T-helper 2 cell (primary cell): ENCODE data around the gene MYO15B.

Experiments used
- DNase-seq, 5 experiments: peaks; one replicate each; pipeline versions ENCODE4 v3.0.0 to v3.0.0-alpha.2; 2012 to 2022

MYO15B gene

DNA sequence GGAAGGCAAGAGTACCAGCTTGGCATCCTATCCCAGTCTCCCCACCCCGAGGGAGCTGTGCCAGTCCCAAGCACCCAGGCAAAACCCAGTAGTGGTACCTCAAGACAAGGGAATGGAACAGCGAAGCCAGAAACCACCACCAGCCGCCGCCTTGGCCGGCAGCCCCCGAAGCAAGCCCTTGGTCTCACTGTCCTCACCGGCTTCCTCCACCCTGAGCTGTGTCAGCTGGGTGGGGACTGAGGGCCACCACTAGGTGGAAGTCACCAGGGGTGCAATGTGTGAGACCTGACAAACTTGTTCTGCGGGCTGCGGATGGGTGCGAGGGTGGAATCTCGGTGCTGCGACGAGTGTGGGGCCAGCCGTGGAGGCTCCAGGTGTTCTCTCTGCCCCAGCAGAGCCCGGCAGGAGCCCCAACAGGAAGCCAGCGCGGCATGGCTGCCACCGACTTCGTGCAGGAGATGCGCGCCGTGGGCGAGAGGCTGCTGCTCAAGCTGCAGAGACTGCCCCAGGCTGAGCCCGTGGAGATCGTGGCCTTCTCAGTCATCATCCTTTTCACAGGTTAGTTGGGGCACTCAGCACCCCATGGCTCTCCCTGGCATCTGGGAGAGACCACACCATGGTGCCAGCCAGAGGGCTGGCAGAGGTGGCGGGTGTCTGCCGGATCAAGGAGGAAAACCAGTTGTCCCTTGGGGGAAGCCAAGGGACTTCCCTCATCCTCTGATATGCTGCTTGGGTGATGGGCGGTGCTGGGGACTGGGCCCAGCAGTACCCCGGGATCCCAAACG lies 52.4 kb downstream of the MYO15B start:
- DNase-seq: no peak

DNA sequence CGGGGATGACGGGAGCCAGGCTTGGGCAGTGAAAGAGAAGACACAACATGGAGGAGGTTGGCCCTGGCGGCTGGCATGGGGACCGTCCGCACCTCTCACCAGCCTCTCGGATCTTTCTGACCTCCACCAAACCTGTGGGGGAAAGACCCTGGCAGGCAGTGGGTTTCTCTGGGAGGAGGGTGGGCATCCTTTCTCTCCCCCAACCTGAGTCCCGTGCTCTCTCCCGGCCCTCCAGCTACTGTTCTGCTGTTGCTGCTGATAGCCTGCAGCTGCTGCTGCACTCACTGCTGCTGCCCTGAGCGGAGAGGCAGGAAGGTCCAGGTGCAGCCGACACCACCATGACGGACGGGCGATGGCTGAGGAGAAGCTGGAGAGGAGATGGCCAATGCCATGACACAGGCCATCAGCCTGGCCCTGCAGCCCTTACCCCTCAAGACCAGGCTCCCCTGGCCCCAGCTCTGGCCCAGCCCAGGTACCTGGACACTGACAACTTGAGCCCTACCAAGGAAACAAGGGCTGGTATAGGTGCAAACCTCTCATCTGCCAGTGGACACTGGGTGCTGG lies 53.0 kb downstream of the MYO15B start:
- no peak for DNase-seq

DNA sequence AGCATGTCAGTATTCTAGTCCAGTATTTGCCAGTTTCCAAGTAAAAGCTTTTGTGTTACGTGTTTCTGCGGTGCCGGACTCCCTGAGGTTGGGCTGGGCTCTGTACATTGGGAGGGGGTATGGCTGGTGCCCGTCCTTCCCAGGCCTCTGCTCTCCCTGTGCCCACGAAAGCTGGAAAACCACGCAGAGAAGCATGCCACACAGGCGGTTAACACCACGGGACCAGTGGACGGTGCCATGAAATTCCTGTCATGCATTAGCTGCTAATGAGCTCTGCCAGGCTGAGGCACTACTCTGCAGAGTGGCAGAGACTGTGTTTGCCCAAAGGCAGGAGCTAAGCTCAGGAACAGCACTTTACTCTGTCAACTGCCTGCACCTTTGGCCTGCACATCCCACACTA lies 53.7 kb downstream of the MYO15B start:
- no peak for DNase-seq

DNA sequence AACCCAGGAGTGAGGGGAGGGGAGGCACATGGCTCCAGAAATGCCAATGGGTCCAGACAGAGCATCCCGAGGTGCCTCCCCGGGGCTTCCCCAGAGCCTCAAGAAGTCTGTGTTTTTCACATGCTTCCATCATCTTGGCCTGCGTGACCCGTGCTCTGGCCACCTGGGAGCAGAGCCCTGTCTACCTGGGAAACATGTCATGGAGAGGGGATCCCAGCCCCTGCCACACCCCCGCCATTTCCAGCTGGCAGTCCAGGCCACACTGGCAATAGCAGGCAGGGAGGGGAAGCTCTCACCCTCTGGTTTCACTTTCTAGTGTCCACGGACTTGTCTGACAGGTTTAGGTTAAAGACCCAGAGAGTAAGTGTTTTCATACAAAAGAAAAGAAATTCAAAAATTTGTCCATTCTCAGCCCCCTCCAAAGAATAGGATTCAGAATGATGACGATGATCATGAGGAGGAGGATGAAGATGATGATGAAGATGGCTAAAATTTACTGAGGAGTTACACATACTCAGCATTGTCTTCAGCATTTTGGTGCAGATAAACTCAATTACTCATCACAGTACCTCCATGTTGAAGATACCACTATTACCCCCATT lies 54.7 kb downstream of the MYO15B start:
- DNase-seq: no peak

DNA sequence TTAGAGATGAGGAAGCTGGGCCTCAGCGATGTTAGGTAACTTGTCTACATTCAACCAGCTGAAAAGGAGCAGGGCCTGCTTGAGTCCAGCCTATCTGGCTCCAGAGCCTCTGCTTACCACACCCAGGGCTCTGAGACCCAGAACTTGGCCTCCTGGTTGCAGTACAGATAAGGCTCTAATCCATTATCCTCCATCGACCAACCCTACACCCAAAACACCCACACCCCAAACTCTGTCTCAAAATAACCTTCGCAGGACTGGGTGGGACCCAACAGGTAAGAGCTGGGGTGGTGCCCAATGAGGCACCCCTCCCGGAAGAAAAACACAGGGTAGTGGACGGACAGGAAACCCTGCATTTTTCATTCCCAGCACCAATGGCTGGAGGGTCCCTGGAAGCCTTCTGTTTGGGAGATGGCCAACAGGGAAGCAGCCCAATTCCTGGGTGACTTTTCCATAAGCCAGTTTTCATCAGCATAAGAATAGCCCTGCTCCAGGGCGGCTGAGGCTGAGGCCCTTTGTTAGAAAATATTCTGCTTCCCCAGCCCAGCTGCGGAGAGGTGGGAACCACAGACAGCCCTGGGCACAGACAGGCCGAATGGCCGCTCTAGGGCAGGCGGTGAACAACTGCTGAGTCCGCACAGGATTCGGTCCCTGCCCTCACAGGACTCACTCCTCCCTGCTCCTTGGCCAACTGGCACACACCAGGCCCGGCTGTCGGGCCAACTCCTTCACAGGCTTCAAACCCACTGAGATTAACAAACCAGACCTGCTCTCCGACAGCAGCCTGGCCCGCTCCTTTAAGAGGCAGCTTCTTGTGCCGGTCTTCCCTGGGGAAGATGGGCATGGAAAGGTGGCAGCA lies 55.4 kb downstream of the MYO15B start:
- DNase-seq: no peak

DNA sequence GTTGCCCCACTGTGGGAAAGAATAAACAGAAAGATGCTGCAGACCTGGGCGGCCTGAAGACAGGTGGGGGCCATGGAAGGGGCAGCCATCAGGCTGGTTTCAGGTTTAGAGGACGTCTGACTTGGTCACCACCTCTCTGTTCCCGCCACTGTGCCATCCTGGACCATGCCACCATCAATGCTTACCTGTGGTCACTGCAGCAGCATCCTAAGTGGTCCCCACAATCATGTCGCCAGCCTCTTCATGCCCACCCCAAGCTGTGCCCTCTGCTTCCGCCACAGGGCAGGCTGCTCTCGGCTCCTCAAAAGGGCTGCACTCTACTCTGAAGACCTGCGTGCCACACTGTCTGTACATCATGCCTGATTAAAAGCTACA lies 56.0 kb downstream of the MYO15B start:
- no peak for DNase-seq

DNA sequence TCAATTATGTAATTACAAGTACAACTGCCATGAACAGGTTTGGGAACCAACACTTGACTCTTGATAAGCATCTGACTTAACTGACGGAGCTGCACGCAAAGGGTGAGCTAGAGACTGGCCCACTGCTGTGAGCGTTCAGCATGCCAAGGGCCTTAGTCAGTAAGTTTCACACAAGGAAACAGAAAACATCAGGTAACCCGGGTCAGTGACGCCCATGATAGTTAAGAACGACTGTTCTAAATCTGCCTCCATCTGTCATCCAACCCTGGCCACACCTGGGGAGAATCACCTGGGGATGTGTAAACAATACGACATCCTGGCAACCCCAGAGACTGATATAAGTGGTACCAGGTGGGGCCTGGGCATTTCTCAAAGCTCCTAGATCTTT lies 57.9 kb downstream of the MYO15B start:
- no peak for DNase-seq

DNA sequence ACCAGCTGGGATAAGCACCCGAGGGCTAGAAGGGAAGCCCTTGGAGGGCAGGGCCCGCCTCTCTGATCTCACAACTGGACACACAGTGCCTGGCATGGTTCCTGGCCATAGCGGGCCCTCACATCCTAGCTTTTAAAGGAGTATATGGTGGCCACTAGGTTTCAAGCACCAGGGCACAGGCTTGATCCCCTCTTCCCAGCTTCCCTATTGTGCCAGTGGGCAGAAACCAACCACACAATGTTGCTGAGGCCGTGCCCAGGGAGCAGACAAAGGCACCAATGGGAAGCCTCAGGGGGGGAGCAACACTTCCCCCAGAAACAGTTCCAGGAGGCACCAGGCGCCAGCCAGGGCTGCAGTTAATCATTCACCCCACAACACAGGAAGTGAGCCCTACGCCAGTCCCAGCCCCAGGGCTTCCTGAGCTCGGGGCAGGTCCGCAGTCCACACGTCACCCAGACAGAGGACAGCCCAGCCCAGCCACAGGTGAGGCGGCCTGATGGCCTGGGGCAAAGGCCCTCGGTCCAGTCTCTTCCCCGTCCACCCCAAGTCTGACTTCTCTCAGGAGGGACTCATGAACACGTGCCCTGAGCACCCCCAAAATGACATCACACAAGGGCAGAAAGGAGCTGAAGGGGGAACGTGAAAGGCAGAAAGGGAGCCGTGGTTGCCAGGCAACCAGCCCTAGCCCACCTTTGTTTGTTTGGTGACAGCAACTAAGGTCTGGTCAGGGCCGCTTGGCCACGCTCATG lies 58.5 kb downstream of the MYO15B start:
- DNase-seq: no peak

DNA sequence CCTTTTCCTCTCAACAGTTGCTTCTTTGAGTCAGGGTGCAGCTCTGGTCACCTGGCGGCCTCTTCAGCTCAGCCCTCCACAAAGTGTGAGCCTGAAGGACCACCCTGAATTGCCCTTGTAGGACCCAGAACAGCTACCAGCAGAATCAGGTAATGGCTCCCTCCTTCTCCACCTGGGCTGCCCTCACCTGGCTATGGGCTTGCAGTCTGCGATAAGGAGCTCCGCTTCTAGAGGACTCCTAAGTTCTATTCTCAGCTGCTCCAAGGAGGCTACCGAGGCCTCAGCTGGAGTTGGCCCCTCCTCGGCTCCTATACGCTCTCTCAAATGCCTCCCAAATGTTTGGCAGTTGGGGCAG lies 59.0 kb downstream of the MYO15B start:
- no peak for DNase-seq

DNA sequence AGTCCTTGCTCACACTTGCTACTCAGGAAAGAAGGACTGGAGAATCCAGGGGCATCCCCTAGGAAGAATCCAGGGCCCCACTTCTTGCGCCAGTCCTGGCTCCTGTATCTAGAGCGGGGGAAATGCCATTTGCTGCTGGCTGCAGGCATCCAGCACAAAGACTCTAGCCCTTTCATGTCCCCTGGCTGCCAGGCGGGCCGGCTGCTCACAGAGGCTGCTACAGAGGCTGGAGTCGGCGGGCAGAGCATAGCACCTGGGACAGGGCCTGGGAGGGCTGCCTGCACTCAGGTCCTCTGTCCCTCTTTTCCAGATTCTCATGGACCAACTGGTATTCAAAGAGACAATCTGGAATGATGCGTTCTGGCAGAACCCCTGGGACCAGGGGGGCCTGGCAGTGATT lies 59.5 kb downstream of the MYO15B start:
- DNase-seq: no peak

DNA sequence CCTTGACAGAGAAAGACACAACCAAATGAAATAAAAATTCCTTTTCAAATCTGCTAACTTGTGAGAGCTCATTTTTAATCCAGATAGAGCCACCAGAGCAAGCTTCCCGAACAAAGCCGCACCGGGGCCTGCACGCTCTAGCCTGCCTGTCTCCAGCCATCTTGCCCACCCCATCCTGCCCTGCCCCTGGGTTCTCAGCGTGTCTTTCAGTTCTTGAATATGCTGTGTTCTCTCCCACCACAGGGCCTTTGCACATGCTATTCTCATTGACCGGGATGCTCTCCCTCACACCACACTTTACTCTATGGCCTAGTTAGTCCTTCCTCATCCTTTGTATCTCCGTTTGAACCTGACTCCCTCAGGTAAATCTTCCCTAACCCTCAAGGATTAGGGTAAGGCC lies 60.3 kb downstream of the MYO15B start:
- DNase-seq: no peak

DNA sequence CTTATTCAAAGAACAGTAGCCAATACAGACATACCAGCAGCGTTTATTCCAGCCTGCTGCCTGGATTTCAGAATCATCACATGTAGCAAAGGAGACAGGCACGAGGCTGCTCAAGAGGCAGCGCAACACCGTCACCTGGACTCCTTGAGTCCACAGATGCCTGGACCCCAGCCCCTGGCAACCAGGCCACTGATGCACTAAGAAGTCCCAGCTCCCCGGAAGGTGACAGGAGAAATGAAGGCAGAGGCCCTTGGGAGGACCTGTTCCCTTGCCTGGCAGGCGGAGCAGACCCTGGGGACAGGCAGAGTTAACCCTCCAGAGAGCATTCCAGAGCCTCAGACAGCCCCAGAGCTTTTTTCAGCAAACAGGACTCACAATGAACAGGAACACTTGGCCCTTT lies 62.1 kb downstream of the MYO15B start:
- no peak for DNase-seq

DNA sequence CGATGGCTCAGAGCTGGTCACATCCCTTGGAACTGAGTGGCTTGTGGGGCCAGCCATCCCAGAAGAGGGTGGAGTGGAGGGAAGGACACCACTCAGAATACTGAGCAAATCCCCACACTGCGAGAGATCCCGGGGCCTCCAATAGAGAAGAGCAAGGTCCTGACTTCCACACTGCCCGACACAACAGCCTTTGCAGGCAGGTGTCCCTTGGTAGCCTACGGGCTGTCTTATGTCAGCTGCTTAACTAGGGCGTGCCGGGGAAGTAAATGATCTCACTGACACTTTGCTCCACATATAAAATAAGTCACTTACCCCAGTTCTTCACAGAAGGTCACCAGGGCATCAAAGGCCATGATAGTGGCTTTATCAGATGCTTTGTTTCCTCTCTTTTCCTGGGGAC lies 63.3 kb downstream of the MYO15B start:
- DNase-seq: no peak

DNA sequence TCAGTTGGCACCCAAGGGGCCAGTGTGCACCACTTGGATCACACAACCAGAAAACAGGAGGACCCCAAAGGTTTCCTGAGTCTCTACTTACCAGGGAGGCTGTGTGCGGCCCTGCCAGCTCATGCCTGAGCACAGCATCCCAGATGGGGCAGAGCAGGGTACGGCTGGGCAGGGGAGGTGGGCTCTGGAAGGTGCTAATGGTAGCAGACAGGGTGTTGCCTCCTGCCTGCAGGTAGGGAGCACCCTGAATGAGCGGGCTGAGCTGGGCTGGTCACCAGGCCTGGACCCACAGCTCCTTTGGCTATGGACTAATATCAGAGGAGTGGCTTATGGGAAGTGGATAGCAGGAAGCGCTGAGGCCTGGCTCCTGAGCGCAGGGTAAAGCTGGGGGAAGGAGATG lies 64.7 kb downstream of the MYO15B start:
- no peak for DNase-seq

DNA sequence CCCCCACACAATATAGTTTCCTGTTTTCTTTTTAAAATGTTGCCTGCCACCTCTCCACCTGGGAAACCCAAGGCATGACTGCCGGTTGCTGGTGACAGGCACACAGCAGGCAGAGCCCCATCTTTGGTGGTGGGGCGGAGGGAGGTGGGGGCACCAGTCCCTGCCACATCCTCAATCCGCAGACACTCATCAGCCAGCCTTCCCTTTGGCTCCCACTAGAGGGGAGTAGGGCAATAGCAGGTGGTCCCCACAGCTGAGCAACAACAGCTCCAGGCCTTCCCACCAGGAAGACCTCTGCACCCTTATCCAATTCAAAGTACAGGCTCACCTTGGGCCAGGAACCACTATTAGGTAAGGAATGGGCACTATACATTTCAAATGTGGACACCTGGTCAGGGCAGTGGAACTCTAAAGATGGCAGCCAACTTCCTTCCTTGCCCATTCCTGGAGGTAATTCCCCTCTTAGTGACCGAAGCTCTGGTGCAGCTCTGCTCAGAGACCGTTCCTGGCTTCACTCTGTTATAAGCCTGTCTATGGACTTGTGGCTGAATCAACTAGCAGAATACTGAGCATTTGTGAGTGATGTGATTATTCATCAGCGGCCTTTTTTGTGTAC lies 65.4 kb downstream of the MYO15B start:
- peak in 1 of 5 experiments; percentile 17 for DNase-seq

DNA sequence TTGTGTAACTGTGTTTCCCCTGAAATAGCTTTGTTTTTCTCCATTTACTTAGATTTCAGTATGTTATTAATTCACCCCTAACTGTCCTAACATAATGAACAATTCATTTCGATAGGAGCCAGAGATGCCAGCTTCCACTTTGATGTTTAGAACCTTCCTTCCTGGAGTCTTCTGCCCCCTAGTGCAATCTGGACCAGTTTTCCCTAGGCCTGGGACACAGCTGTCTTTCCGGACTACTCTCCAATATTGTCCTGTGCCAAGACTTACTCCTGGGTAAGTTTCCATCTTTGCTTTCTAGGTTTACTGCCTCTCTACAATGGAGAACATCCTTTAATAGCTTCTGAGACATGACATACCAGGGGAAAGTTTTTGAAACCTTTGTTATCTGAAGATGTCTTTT lies 66.6 kb downstream of the MYO15B start:
- no peak for DNase-seq

DNA sequence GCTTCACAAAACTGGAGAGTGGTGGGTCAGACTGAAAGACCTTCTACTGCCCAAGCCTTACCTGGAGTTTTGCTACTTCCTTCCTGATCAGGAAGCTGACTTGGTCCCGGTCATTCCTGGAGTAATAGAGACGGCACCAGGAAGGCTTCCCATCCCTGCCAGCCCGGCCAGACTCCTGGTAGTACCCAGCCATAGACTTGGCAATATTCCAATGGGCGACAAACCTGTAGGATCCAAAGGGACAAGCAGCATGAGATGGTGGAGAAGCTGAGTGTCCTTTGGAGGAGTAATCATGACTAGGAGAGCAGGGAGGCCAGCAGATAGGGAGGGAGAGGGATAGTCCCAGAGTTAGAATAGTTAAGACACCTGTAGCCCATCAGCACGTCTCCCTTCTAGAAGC lies 70.6 kb downstream of the MYO15B start:
- DNase-seq: no peak

DNA sequence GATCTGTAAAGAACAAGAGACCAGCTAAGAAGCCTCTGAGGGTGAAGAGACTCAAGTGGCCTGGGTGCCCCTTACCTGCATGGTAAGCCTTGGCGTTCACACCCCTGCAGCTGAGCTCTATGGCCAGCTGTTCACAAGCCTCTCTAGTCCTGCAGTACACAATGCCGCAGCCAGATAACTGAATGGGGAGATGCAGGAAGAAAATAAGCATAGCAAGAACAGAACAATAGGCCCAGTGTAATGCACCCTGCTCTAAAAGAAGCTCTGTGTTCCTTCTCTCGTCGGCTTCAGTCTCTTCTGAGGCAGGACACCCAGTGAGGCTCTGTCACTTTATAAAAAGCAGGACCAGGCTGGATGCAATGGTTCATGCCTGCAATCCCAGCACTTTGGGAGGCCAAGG lies 73.9 kb downstream of the MYO15B start:
- DNase-seq: no peak

DNA sequence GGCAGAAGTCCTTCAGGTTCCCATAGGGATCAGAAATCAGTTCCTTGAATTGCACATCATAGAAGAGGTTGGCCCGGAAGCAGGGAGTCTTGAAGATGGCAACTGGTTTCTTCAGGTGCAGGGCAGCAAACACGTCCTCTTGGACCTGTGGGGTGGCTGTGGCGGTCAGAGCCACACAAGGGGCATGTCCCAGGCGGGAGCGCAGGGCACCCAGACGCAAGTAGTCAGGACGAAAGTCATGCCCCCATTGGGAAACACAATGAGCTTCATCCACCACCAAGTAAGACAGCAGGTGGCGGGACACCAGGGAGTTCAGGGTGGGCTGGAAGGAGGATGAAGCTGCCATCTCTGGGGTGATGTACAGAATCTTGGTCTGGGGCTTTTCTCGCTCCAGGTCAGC lies 74.9 kb downstream of the MYO15B start:
- DNase-seq: no peak

DNA sequence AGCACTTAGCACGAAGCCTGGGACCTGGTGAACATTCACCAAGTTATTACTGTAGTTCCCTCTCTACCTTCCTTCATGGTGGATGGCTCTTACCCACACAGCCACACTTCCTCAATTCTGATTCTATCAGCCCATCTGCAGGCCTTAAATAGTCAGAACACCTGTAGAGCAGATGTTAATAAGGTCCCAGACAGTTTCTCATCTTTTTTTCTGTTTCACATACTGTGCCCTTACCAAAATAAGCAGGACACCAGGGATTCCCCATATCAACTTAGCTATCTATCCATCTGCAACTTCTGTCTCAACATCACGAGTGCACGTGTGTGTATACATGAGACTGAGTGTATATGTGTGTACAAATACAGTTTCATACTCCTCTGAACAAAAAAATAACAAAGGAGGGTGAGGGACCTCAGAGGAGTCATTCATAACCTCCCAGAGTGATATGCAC lies 76.5 kb downstream of the MYO15B start:
- DNase-seq: no peak

DNA sequence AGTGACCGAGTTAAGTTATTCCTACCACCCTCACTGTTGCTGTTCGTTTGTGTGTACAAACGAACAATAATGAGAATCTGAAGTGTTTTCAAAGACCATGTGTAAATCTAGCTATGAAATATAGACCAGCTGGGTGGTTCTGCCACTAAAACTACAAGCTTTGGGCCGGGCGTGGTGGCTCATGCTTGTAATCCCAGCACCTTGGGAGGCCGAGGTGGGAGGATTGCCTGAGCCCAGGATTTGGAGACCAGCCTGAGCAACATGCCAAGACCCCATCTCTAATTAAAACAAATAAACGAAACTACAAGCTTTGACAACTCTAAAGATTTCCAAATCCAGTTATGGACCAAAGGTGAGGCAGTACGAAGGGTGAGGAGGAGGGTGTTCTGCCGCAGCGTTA lies 78.4 kb downstream of the MYO15B start:
- DNase-seq: no peak
